Neutrophil (primary cell): ENCODE data around the gene SLC29A1.

Experiments used
- H3K27ac ChIP-seq: fragments of 200-600 bp; sonication (generic); 2 replicates; pipeline ENCODE4 v1.5.1; 2016; ENCODE audit warnings: mild to moderate bottlenecking, moderate library complexity
- H3K27me3 ChIP-seq: fragments of 200-600 bp; sonication (generic); 2 replicates; pipeline ENCODE4 v1.6.0; 2016; ENCODE audit warnings: mild to moderate bottlenecking
- H3K36me3 ChIP-seq: fragments of 200-600 bp; sonication (generic); 2 replicates; pipeline ENCODE4 v1.5.1; 2017
- H3K4me1 ChIP-seq, 2 experiments: fragments of 200-600 bp in 1 of 2; sonication (generic) in 1 of 2; 1 replicate in 1 of 2; 2 replicates in 1 of 2; pipeline versions ENCODE4 v1.5.1 to v1.6.1; 2013 to 2016; ENCODE audit warnings: low read depth in 1 of 2, low read length in 1 of 2, mild to moderate bottlenecking in 1 of 2, moderate library complexity in 1 of 2; ENCODE audit not compliant: control insufficient read depth in 1 of 2, insufficient read depth in 1 of 2
- H3K4me3 ChIP-seq, 2 experiments: fragments of 200-600 bp in 1 of 2; sonication (generic) in 1 of 2; 1 replicate in 1 of 2; 2 replicates in 1 of 2; pipeline ENCODE4 v1.5.1; 2013 to 2016; ENCODE audit warnings: low read depth in 1 of 2, low read length in 1 of 2, mild to moderate bottlenecking in 1 of 2, moderate library complexity in 1 of 2
- H3K9me3 ChIP-seq: fragments of 200-600 bp; sonication (generic); 2 replicates; pipeline ENCODE4 v1.5.1; 2016
- CTCF ChIP-seq: fragments of 200-600 bp; sonication (generic); IDR thresholded peaks from 2 replicates; pipeline ENCODE4 v1.5.1; 2016; ENCODE audit warnings: antibody characterized with exemption

SLC29A1 gene

GRCh38 chr6:44237813-44238433 lies 14.5 kb downstream of the SLC29A1 start:
- peaks cover 53% of the 10 kb centered on the region in 2 experiments for H3K4me1 ChIP-seq
- H3K27ac ChIP-seq: peak overlapping the region; percentile 70
- peak; percentile 98 for TF ChIP-seq CTCF
- no peaks in the 10 kb centered on the region for H3K27me3 ChIP-seq
- no peaks in the 10 kb centered on the region for H3K9me3 ChIP-seq
- peak overlapping the region; percentile 67 to 97 for H3K4me3 ChIP-seq
- no peaks in the 10 kb centered on the region for H3K36me3 ChIP-seq

- TF ChIP-seq CTCF: no peak
- Histone ChIP-seq H3K27me3 (no peaks in the 10 kb centered on the region), H3K27ac (no peak overlapping the region), H3K4me1 (peaks cover 44% of the 10 kb centered on the region in 2 experiments), H3K9me3 (no peaks in the 10 kb centered on the region), H3K4me3 (no peak overlapping the region), H3K36me3 (no peaks in the 10 kb centered on the region)
Measured at GRCh38 chr6:44238687-44239350, 15.4 kb downstream of the SLC29A1 start.

- no peaks in the 10 kb centered on the region for H3K9me3 ChIP-seq
- H3K36me3 ChIP-seq: no peaks in the 10 kb centered on the region
- no peak overlapping the region for H3K4me3 ChIP-seq
- no peaks in the 10 kb centered on the region for H3K27me3 ChIP-seq
- H3K27ac ChIP-seq: no peak overlapping the region
- H3K4me1 ChIP-seq: peaks cover 15 to 16% of the 10 kb centered on the region in 2 experiments
- TF ChIP-seq CTCF: no peak
Measured at GRCh38 chr6:44243345-44243744, 19.9 kb downstream of the SLC29A1 start.

GRCh38 chr6:44245391-44245911 lies 22.1 kb downstream of the SLC29A1 start:
- no peaks in the 10 kb centered on the region for H3K9me3 ChIP-seq
- no peaks in the 10 kb centered on the region for H3K27me3 ChIP-seq
- peaks cover 15 to 16% of the 10 kb centered on the region in 2 experiments for H3K4me1 ChIP-seq
- peak overlapping the region; percentile 77 for H3K27ac ChIP-seq
- peak overlapping the region; percentile 84 to 88 for H3K4me3 ChIP-seq
- H3K36me3 ChIP-seq: peaks cover 2% of the 10 kb centered on the region
- no peak for TF ChIP-seq CTCF

- H3K27me3 ChIP-seq: no peaks in the 10 kb centered on the region
- peaks cover 15 to 16% of the 10 kb centered on the region in 2 experiments for H3K4me1 ChIP-seq
- peaks cover 8% of the 10 kb centered on the region for H3K36me3 ChIP-seq
- H3K9me3 ChIP-seq: no peaks in the 10 kb centered on the region
- peak overlapping the region; percentile 84 to 88 for H3K4me3 ChIP-seq
- TF ChIP-seq CTCF: no peak
- peak overlapping the region; percentile 77 for H3K27ac ChIP-seq
Measured at GRCh38 chr6:44245912-44246662, 22.7 kb downstream of the SLC29A1 start.
